Epithelial cell of proximal tubule (primary cell): ENCODE results near the gene CNGB1. TPM values are rescaled to one million over a fixed set of nuclear protein-coding genes. Genes with fewer than 3 reads are reported as not detected.

Experiments used
- DNase-seq: peaks from one replicate; pipeline ENCODE4 v3.0.0-alpha.2; 2011; ENCODE audit warnings: low read depth
- H3K4me3 ChIP-seq: 2 replicates; pipeline ENCODE4 v1.5.1; 2011; ENCODE audit warnings: low read depth, mild to moderate bottlenecking, low read length
- total RNA-seq: library from RNA; depleted of rRNA; stranded (reverse); fragments of >200 nt; gene quantifications from 2 replicates; pipeline ENCODE4 v1.2.3, GENCODE V29; 2015
- TF ChIP-seq, protein P1 (sequence below): conservative IDR thresholded peaks from 2 replicates; pipeline ENCODE4 v1.5.1; 2012; ENCODE audit warnings: low read depth, mild to moderate bottlenecking, low read length

CNGB1 gene
- total RNA-seq, 1 donor from 2014 or later: 1.4 TPM

DNA sequence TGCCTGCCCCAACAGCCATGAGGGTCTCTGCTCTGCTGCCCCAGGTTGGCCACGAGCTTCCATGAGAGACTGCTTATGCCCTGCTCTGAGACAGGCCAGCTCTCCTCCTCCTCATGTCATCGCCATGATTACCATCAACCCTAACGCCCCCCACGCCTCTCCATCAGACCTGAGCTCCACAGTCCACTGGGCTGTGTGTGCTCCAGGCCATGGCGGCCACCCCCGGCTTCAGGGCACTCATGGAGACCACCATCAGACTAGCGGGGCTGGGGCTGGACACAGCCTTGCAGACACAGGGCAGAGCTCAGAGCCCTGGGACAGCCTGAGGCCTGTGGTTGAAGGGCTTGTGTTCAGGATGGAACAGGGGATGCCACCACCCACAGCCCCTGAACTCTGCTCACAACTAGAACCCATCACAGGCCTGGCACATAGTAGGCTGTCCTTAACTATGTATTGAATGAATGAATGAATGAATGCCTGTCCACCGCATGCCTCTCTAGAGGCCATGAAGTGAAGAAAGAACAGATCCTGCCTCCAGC is 14.6 kb downstream of the CNGB1 start:
- TF ChIP-seq, protein P1, sequence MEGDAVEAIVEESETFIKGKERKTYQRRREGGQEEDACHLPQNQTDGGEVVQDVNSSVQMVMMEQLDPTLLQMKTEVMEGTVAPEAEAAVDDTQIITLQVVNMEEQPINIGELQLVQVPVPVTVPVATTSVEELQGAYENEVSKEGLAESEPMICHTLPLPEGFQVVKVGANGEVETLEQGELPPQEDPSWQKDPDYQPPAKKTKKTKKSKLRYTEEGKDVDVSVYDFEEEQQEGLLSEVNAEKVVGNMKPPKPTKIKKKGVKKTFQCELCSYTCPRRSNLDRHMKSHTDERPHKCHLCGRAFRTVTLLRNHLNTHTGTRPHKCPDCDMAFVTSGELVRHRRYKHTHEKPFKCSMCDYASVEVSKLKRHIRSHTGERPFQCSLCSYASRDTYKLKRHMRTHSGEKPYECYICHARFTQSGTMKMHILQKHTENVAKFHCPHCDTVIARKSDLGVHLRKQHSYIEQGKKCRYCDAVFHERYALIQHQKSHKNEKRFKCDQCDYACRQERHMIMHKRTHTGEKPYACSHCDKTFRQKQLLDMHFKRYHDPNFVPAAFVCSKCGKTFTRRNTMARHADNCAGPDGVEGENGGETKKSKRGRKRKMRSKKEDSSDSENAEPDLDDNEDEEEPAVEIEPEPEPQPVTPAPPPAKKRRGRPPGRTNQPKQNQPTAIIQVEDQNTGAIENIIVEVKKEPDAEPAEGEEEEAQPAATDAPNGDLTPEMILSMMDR: no peak
- H3K4me3 ChIP-seq: no peak overlapping the region
- no peak for DNase-seq

DNA sequence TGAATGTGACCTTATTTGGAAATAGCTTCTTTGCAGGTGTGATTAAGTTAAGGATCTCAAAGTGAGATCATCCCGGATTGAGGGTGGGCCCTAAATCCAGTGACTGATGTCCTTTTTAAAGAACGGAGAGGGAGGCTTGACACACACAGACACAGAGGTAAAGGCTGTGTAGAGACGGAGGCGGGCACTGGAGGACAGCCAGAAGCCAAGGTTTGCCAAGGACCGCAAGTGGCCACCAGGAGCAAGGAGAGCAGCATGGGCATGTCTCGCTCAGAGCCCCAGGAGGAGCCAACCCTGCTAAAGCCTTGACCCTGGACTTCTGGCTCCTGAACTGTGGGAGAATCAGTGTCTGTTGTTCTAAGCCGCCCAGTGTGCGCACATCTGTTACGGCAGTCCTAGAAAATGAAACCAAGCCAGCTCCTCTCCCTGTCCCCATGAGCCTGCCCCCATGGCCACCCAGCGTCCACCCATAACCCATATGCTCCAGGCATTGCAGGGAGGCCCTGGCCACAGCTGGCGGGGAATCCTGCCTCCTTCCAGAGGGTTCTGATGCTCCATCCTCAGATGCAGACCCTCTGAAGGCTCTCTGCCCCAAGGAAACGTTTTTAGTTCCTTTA is 15.2 kb downstream of the CNGB1 start:
- TF ChIP-seq, protein P1: peak; percentile 23
- DNase-seq: no peak
- H3K4me3 ChIP-seq: no peak overlapping the region

DNA sequence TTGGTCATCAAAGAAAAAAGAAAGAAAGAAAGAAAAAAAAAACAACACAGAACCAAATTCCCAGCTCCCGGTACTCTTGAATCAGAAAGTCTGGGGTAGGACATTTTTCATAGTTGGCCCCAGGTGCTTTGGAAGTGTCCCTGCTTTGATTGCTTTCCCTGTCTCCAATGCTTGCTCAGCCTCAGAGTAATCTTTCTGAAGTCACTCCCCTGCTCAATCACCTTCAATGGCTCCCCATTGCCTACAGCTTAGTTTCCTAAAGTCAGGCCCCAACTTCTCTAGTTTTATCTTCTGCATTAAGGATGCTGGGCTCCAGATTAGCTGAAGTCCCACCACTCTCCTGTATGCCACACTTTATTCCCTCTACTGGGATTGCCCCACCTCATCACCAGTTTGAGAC is 17.1 kb downstream of the CNGB1 start:
- TF ChIP-seq, protein P1: no peak

DNA sequence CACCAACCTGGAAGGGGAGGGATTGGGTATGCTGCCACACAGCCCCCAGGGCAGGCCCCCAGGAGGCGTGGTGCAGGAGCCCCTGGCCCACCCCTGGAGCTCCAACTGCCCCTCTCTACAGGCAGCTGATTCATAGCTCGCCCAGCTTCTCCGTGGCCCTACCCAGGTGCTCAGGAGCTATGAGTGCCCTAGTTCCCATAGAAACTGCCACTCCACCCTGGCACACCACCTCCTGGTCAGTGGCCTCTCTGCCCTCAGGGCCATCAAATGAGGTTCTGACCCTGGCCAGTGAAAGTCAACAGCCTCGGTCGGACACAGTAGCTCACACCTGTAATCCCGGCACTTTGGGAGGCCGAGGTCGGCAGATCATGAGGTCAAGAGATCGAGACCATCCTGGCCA is 18.0 kb downstream of the CNGB1 start:
- DNase-seq: no peak
- TF ChIP-seq, protein P1: no peak
- H3K4me3 ChIP-seq: no peak overlapping the region

More for the DNA sequence above, 17.1 kb downstream of the CNGB1 start:
- DNase-seq: no peak
- H3K4me3 ChIP-seq: no peak overlapping the region

DNA sequence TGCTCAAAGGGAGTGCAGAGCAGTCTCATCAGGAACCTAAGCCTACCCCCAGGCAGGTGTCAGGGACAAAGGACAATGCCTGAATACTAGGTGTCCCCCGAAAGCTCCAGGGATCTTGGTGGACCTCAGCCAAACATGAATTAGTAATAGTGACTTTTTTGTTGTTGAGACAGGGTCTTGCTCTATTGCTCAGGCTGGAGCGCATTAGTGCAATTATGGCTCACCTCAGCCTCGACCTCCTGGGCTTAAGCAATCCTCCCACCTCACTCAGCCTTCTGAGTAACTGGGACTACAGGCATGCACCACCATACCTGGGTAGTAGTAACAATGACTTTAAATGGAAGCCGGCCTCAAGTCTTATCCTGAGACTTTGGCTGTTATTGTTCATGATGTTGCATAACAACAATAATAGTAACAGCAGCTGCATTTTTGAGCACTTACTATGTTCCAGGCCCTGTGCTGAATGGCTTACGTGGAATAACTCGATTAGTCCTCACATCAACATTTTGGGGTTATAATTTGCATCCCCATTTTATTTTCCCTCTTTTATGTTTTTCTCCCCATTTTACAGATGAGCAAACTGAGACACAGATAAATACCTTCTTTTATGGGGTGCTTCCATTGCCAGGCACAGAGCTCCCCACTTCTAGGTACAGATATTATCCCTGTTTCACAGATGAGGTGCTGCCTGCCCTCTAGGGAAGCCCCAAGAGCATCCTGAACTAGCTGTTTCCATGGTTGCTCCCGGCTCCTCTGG is 19.5 kb downstream of the CNGB1 start:
- no peak for DNase-seq
- no peak overlapping the region for H3K4me3 ChIP-seq
- TF ChIP-seq, protein P1: no peak

DNA sequence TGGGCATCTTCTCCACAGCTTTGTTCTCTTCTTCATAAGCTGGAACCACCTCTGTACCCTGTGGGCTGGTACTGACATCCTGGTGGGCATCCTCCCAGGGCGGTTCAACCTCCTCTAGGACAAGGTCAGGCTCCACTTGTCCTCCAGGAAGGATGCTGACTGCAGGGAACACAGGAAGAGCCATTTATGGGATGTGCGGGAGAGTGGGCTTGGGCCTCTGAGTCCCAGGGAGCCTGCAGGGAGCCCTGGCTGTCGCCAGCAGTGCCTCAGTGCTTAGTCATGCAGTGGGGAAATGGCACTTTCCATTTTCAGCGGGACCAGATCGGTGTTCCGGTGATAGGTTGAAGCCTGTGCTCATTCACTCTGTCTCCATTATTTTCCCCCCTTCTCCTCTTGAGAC is 20.5 kb downstream of the CNGB1 start:
- TF ChIP-seq, protein P1: no peak
- no peak overlapping the region for H3K4me3 ChIP-seq
- DNase-seq: no peak
